Measurements from ENCODE around the gene RPS10. TPM values are rescaled to one million over a fixed set of nuclear protein-coding genes. Genes with fewer than 3 reads are reported as not detected.

Gene RPS10
- total and polyA plus RNA-seq, 2 experiments from 2014 or later, result 1,755 to 2,175 TPM

GRCh38 chr6:34418367-34418766 lies 7.5 kb downstream of the RPS10 start:
- Mint-ChIP-seq H3K4me3 (no peak overlapping the region; the same call in 2 of the 3 replicates), H3K27me3 (ENCODE audit: insufficient read depth, low read depth, poor library complexity) (peaks cover 12% of the 10 kb centered on the region), H3K9me3 (no peaks in the 10 kb centered on the region; the same call in 2 of the 3 replicates), H3K36me3 (ENCODE audit: low read depth) (peaks cover 88% of the 10 kb centered on the region), H3K4me1 (peaks cover 15% of the 10 kb centered on the region; the same call in 2 of the 3 replicates), H3K27ac (peak overlapping the region; percentile 19; the same call in 1 of the 2 replicates)
- TF ChIP-seq POLR2AphosphoS5 (IDR thresholded peaks at IDR 0.05; ENCODE audit: low read depth) (0 out of 2 replicates have a peak, but pooled peaks have one; percentile 20), EZH2phosphoT487 (IDR thresholded peaks at IDR 0.05; ENCODE audit: unreplicated experiment) (no peak)
- no peak for ATAC-seq
- peaks cover 58% of the 10 kb centered on the region for H4K20me1 ChIP-seq (replicated peaks; ENCODE audit: insufficient read depth)
- H3K27me3 ChIP-seq (ENCODE audit: insufficient read depth), result no peaks in the 10 kb centered on the region
- H3F3A ChIP-seq (replicated peaks; ENCODE audit: low read depth), result peaks cover 72% of the 10 kb centered on the region
- no peak overlapping the region for H3K4me3 ChIP-seq
- peak overlapping the region; percentile 85; the same call in 1 of the 2 replicates for H3K27ac ChIP-seq (ENCODE audit: low read depth)
- no peak for DNase-seq (ENCODE audit: low spot score)
- H3K79me2 ChIP-seq (replicated peaks; ENCODE audit: insufficient read depth), result peaks cover 40% of the 10 kb centered on the region
- no peaks in the 10 kb centered on the region; the same call in 1 of the 2 replicates for H3K4me1 ChIP-seq (ENCODE audit: insufficient read depth)
- no peak overlapping the region for H2AFZ ChIP-seq
- H3K4me2 ChIP-seq, result no peak overlapping the region
- peaks cover 69% of the 10 kb centered on the region for H3K36me3 ChIP-seq (ENCODE audit: insufficient read depth)
- no peaks in the 10 kb centered on the region for H3K9me2 ChIP-seq (ENCODE audit: insufficient read depth)

DNA sequence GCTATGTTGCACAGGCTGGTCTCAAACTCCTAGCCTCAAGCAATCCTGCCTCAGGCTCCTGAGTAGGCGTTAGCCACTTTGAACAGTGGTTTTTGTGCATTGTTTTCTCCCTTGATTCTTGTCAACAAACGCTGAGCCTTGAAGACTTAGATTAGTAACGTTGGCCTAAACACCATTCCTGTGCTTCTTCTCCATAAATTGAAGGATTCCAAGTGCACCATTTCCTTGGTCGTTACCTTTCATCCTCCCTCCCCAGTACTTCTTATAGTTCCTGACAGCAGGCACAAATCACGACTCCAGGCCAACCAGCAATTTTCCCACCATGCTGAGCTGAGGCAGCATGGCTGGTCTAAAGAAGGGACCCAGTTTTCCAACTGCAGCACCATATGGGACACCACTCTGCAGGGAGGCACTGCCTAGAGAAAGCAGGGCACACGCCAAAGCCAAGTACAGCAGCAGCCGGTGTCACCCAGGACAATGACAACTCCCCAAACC lies 8.9 kb downstream of the RPS10 start:
- H3K36me3 Mint-ChIP-seq (ENCODE audit: low read depth), result peaks cover 74% of the 10 kb centered on the region
- H3K9me3 Mint-ChIP-seq, result no peaks in the 10 kb centered on the region; the same call in 2 of the 3 replicates
- peak; percentile 14; the same call in 1 of the 2 replicates for TF ChIP-seq POLR2AphosphoS5 (IDR thresholded peaks at IDR 0.05; ENCODE audit: low read depth)
- TF ChIP-seq ZNF331 (CRISPR knock-in tag; IDR thresholded peaks at IDR 0.05; ENCODE audit: low read depth), result no peak
- no peak overlapping the region for H3K4me3 Mint-ChIP-seq
- Histone ChIP-seq H3K36me3 (ENCODE audit: insufficient read depth) (peaks cover 55% of the 10 kb centered on the region), H3K4me1 (ENCODE audit: insufficient read depth) (no peaks in the 10 kb centered on the region), H3K4me3 (no peak overlapping the region), H3K79me2 (replicated peaks; ENCODE audit: insufficient read depth) (peaks cover 26% of the 10 kb centered on the region), H2AFZ (no peak overlapping the region), H3F3A (replicated peaks; ENCODE audit: low read depth) (peaks cover 58% of the 10 kb centered on the region), H4K20me1 (replicated peaks; ENCODE audit: insufficient read depth) (peaks cover 48% of the 10 kb centered on the region), H3K4me2 (no peak overlapping the region), H3K9me2 (ENCODE audit: insufficient read depth) (no peaks in the 10 kb centered on the region), H3K27ac (ENCODE audit: low read depth) (peak overlapping the region; percentile 85; the same call in 1 of the 2 replicates), H3K27me3 (ENCODE audit: insufficient read depth) (no peaks in the 10 kb centered on the region)
- peaks cover 12% of the 10 kb centered on the region for H3K27me3 Mint-ChIP-seq (ENCODE audit: insufficient read depth, low read depth, poor library complexity)
- ATAC-seq, result peak; percentile 7; the same call in 1 of the 3 replicates
- H3K27ac Mint-ChIP-seq, result no peak overlapping the region
- peaks cover 10% of the 10 kb centered on the region; the same call in 2 of the 3 replicates for H3K4me1 Mint-ChIP-seq
- DNase-seq (ENCODE audit: low spot score), result no peak

DNA sequence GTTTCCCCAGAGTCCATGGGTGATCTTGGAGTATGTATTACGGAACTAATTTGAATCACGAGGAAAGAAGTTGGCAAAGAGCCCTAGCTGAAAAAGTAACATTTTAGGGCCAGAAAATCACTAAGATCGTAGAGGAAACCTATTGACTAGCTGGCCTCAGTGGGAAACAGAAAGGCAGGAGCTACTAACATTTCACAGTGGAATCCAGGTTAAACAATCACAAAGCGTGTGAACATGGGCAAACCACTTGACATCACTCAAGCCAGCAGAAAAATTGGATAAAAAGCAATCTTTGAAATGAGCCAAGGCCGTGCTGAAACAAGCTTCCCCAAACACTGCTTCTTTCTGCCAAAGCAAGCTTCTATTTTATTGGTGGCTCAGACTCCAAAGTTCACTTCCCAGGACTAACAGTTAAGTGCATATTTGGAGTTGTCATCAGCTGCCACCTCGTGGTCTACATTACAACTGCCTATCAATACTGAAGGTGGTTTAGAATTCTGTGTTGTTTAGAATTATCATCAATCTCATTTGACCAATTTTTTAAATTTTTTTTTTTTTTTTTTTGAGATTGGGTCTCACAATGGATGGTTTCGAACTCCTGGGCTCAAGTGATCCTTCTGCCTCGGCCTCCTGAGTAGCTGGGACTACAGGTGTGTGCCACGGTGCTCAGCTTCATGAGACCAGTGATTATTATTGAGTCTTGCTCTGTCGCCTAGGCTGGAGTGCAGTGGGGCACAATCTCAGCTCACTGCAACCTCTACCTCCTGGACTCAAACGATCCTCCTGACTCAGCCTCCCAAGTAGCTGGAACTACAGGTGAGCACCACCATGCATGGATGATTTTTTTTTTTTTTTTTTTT lies 10.6 kb downstream of the RPS10 start:
- peaks cover 3% of the 10 kb centered on the region; the same call in 1 of the 3 replicates for H3K4me1 Mint-ChIP-seq
- H3K36me3 Mint-ChIP-seq (ENCODE audit: low read depth), result peaks cover 57% of the 10 kb centered on the region

More for the DNA sequence above, 10.6 kb downstream of the RPS10 start:
- Histone ChIP-seq H3K27me3 (ENCODE audit: insufficient read depth) (no peaks in the 10 kb centered on the region), H3K4me1 (ENCODE audit: insufficient read depth) (no peaks in the 10 kb centered on the region), H3K4me2 (no peak overlapping the region), H3K9me2 (ENCODE audit: insufficient read depth) (no peaks in the 10 kb centered on the region), H3K27ac (ENCODE audit: low read depth) (peak overlapping the region; percentile 64), H3K79me2 (replicated peaks; ENCODE audit: insufficient read depth) (peaks cover 9% of the 10 kb centered on the region), H3F3A (replicated peaks; ENCODE audit: low read depth) (peaks cover 46% of the 10 kb centered on the region), H3K36me3 (ENCODE audit: insufficient read depth) (peaks cover 39% of the 10 kb centered on the region), H3K4me3 (no peak overlapping the region), H4K20me1 (replicated peaks; ENCODE audit: insufficient read depth) (peaks cover 47% of the 10 kb centered on the region; the same call in 1 of the 2 replicates), H2AFZ (no peak overlapping the region)
- Mint-ChIP-seq H3K27me3 (ENCODE audit: insufficient read depth, low read depth, poor library complexity) (peaks cover 5% of the 10 kb centered on the region), H3K27ac (peak overlapping the region; percentile 67; the same call in 1 of the 2 replicates), H3K9me3 (no peaks in the 10 kb centered on the region; the same call in 2 of the 3 replicates), H3K4me3 (no peak overlapping the region)
- TF ChIP-seq EZH2phosphoT487 (IDR thresholded peaks at IDR 0.05; ENCODE audit: unreplicated experiment) (no peak), EZH2 (IDR thresholded peaks at IDR 0.05; ENCODE audit: low read depth, unreplicated experiment) (no peak), ZNF114 (CRISPR knock-in tag; IDR thresholded peaks at IDR 0.05) (no peak), CREB1 (CRISPR knock-in tag; IDR thresholded peaks at IDR 0.05; ENCODE audit: low read depth) (no peak), POLR2AphosphoS5 (IDR thresholded peaks at IDR 0.05; ENCODE audit: low read depth) (peak; percentile 9; the same call in 1 of the 2 replicates), ETS1 (IDR thresholded peaks at IDR 0.05) (no peak), JUNB (IDR thresholded peaks at IDR 0.05; ENCODE audit: unreplicated experiment) (no peak), STAT1 (IDR thresholded peaks at IDR 0.05; ENCODE audit: unreplicated experiment) (no peak), ZNF331 (CRISPR knock-in tag; IDR thresholded peaks at IDR 0.05; ENCODE audit: low read depth) (no peak)
- TF ChIP-seq, protein P1, sequence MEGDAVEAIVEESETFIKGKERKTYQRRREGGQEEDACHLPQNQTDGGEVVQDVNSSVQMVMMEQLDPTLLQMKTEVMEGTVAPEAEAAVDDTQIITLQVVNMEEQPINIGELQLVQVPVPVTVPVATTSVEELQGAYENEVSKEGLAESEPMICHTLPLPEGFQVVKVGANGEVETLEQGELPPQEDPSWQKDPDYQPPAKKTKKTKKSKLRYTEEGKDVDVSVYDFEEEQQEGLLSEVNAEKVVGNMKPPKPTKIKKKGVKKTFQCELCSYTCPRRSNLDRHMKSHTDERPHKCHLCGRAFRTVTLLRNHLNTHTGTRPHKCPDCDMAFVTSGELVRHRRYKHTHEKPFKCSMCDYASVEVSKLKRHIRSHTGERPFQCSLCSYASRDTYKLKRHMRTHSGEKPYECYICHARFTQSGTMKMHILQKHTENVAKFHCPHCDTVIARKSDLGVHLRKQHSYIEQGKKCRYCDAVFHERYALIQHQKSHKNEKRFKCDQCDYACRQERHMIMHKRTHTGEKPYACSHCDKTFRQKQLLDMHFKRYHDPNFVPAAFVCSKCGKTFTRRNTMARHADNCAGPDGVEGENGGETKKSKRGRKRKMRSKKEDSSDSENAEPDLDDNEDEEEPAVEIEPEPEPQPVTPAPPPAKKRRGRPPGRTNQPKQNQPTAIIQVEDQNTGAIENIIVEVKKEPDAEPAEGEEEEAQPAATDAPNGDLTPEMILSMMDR (conservative IDR thresholded peaks at IDR 0.05; ENCODE audit: low read depth in 2 of 2), result peak; percentile 28 to 47; a peak in 3 of 4 replicates
- ATAC-seq (peak; percentile 21), DNase-seq (ENCODE audit: low spot score) (peak; percentile 33)

Measured in GM23338 (cell line).